Neuron (in vitro differentiated cells): ENCODE data around the gene MEI1.
"Not testable (repeated sequence)": the region's sequence is repeated elsewhere in the genome, so short reads cannot be mapped to it uniquely, and the experiment has no call there.

Experiments
- H2AFZ ChIP-seq: one replicate; pipeline ENCODE4 v1.6.1; 2013; ENCODE audit warnings: low read depth, mild to moderate bottlenecking, inconsistent platforms, low read length, moderate library complexity
- H3K27me3 ChIP-seq: one replicate; pipeline ENCODE4 v1.6.1; 2013; ENCODE audit warnings: low read length; ENCODE audit not compliant: insufficient read depth
- H3K36me3 ChIP-seq: one replicate; pipeline ENCODE4 v1.6.1; 2013; ENCODE audit warnings: low read length; ENCODE audit not compliant: insufficient read depth
- H3K4me1 ChIP-seq: one replicate; pipeline ENCODE4 v1.6.1; 2013; ENCODE audit warnings: low read length; ENCODE audit not compliant: insufficient read depth
- H3K4me3 ChIP-seq: 2 replicates; pipeline ENCODE4 v1.5.1; 2013; ENCODE audit warnings: mild to moderate bottlenecking, low read length, moderate library complexity
- H3K9me3 ChIP-seq: one replicate; pipeline ENCODE4 v1.6.1; 2013; ENCODE audit warnings: low read length

MEI1 gene

GRCh38 chr22:41733241-41733640, 33.9 kb downstream of the MEI1 start:
- H3K9me3 ChIP-seq, H3K4me3 ChIP-seq, H3K27me3 ChIP-seq, H2AFZ ChIP-seq, H3K4me1 ChIP-seq, H3K36me3 ChIP-seq: not testable (repeated sequence)

- no peaks in the 10 kb centered on the region for H3K27me3 ChIP-seq
- no peaks in the 10 kb centered on the region for H3K36me3 ChIP-seq
- H3K4me3 ChIP-seq, result no peak overlapping the region
- H2AFZ ChIP-seq, result no peak overlapping the region
- H3K9me3 ChIP-seq, result no peaks in the 10 kb centered on the region
- no peaks in the 10 kb centered on the region for H3K4me1 ChIP-seq
Observed at GRCh38 chr22:41739576-41739975, 40.3 kb downstream of the MEI1 start.

- Histone ChIP-seq H3K27me3 (peaks cover 4% of the 10 kb centered on the region), H3K36me3 (no peaks in the 10 kb centered on the region), H3K4me3 (no peak overlapping the region), H3K4me1 (no peaks in the 10 kb centered on the region), H3K9me3 (no peaks in the 10 kb centered on the region), H2AFZ (no peak overlapping the region)
Observed at GRCh38 chr22:41742918-41743317, 43.6 kb downstream of the MEI1 start.

GRCh38 chr22:41745968-41746367, 46.7 kb downstream of the MEI1 start:
- H3K36me3 ChIP-seq, result no peaks in the 10 kb centered on the region
- H3K9me3 ChIP-seq, result no peaks in the 10 kb centered on the region
- no peaks in the 10 kb centered on the region for H3K4me1 ChIP-seq

GRCh38 chr22:41746567-41747400, 47.5 kb downstream of the MEI1 start:
- Histone ChIP-seq H3K36me3 (no peaks in the 10 kb centered on the region), H2AFZ (no peak overlapping the region), H3K4me1 (no peaks in the 10 kb centered on the region), H3K9me3 (no peaks in the 10 kb centered on the region), H3K4me3 (no peak overlapping the region), H3K27me3 (peaks cover 4% of the 10 kb centered on the region)

More at GRCh38 chr22:41745968-41746367, 46.7 kb downstream of the MEI1 start:
- H3K27me3 ChIP-seq, result peaks cover 4% of the 10 kb centered on the region
- H3K4me3 ChIP-seq, result no peak overlapping the region
- H2AFZ ChIP-seq, result no peak overlapping the region

GRCh38 chr22:41752011-41752970, 53.0 kb downstream of the MEI1 start:
- Histone ChIP-seq H3K36me3 (no peaks in the 10 kb centered on the region), H2AFZ (no peak overlapping the region), H3K4me1 (no peaks in the 10 kb centered on the region), H3K27me3 (no peaks in the 10 kb centered on the region), H3K4me3 (no peak overlapping the region), H3K9me3 (no peaks in the 10 kb centered on the region)

GRCh38 chr22:41753984-41754383, 54.7 kb downstream of the MEI1 start:
- Histone ChIP-seq H3K9me3 (no peaks in the 10 kb centered on the region), H2AFZ (no peak overlapping the region), H3K4me3 (no peak overlapping the region), H3K4me1 (no peaks in the 10 kb centered on the region), H3K36me3 (no peaks in the 10 kb centered on the region), H3K27me3 (no peaks in the 10 kb centered on the region)

GRCh38 chr22:41757502-41757901, 58.2 kb downstream of the MEI1 start:
- Histone ChIP-seq H3K4me1 (no peaks in the 10 kb centered on the region), H2AFZ (no peak overlapping the region), H3K9me3 (no peaks in the 10 kb centered on the region), H3K27me3 (no peaks in the 10 kb centered on the region), H3K4me3 (no peak overlapping the region), H3K36me3 (no peaks in the 10 kb centered on the region)

- Histone ChIP-seq H2AFZ (no peak overlapping the region), H3K4me3 (no peak overlapping the region), H3K9me3 (no peaks in the 10 kb centered on the region), H3K27me3 (no peaks in the 10 kb centered on the region), H3K36me3 (no peaks in the 10 kb centered on the region), H3K4me1 (peaks cover 2% of the 10 kb centered on the region)
Observed at GRCh38 chr22:41758231-41758630, 58.9 kb downstream of the MEI1 start.

- Histone ChIP-seq H3K36me3 (no peaks in the 10 kb centered on the region), H3K4me1 (peaks cover 2% of the 10 kb centered on the region), H3K9me3 (no peaks in the 10 kb centered on the region), H3K4me3 (no peak overlapping the region), H3K27me3 (no peaks in the 10 kb centered on the region), H2AFZ (no peak overlapping the region)
Observed at GRCh38 chr22:41762980-41763779, 63.9 kb downstream of the MEI1 start.

GRCh38 chr22:41766476-41766875, 67.2 kb downstream of the MEI1 start:
- Histone ChIP-seq H3K4me1 (peaks cover 2% of the 10 kb centered on the region), H3K4me3 (no peak overlapping the region), H3K36me3 (no peaks in the 10 kb centered on the region), H3K27me3 (no peaks in the 10 kb centered on the region), H2AFZ (no peak overlapping the region), H3K9me3 (no peaks in the 10 kb centered on the region)

- no peak overlapping the region for H2AFZ ChIP-seq
- no peaks in the 10 kb centered on the region for H3K9me3 ChIP-seq
- H3K4me3 ChIP-seq, result no peak overlapping the region
- H3K4me1 ChIP-seq, result no peaks in the 10 kb centered on the region
- no peaks in the 10 kb centered on the region for H3K36me3 ChIP-seq
- H3K27me3 ChIP-seq, result no peaks in the 10 kb centered on the region
Observed at GRCh38 chr22:41768430-41768829, 69.1 kb downstream of the MEI1 start.
